ENCODE results near the gene ATP8B1.
"Not testable (repeated sequence)": the region's sequence is repeated elsewhere in the genome, so short reads cannot be mapped to it uniquely, and the experiment has no call there.

Gene ATP8B1

GRCh38 chr18:57655740-57656139, 147.4 kb downstream of the ATP8B1 start:
- DNase-seq: no peak

GRCh38 chr18:57651914-57652313, 151.2 kb downstream of the ATP8B1 start:
- no peak for DNase-seq

- DNase-seq: no peak
These were observed 153.3 kb downstream of the ATP8B1 start for GRCh38 chr18:57649556-57650500.

- no peak for DNase-seq
These were observed 154.7 kb downstream of the ATP8B1 start for GRCh38 chr18:57648414-57648813.

- DNase-seq: peak; percentile 62
These were observed 158.6 kb downstream of the ATP8B1 start for GRCh38 chr18:57644540-57644939.

- not testable (repeated sequence) for DNase-seq
These were observed 159.4 kb downstream of the ATP8B1 start for GRCh38 chr18:57643726-57644125.

GRCh38 chr18:57642462-57642861, 160.7 kb downstream of the ATP8B1 start:
- DNase-seq: not testable (repeated sequence)

- no peak for DNase-seq
These were observed 162.4 kb downstream of the ATP8B1 start for GRCh38 chr18:57640749-57641148.

GRCh38 chr18:57640236-57640635, 162.9 kb downstream of the ATP8B1 start:
- no peak for DNase-seq

GRCh38 chr18:57635003-57635822, 167.9 kb downstream of the ATP8B1 start:
- no peak for DNase-seq

- no peak for DNase-seq
These were observed 171.4 kb downstream of the ATP8B1 start for GRCh38 chr18:57631697-57632096.

- DNase-seq: peak; percentile 47
These were observed 172.1 kb downstream of the ATP8B1 start for GRCh38 chr18:57630754-57631595.

GRCh38 chr18:57630002-57630753, 172.9 kb downstream of the ATP8B1 start:
- DNase-seq: peak; percentile 100

GRCh38 chr18:57629422-57629821, 173.7 kb downstream of the ATP8B1 start:
- DNase-seq: peak; percentile 45

GRCh38 chr18:57627488-57627887, 175.6 kb downstream of the ATP8B1 start:
- DNase-seq: peak; percentile 45

- no peak for DNase-seq
These were observed 178.1 kb downstream of the ATP8B1 start for GRCh38 chr18:57624988-57625387.

GRCh38 chr18:57621246-57621604, 181.9 kb downstream of the ATP8B1 start:
- DNase-seq: peak; percentile 74

- no peak for DNase-seq
These were observed 183.2 kb downstream of the ATP8B1 start for GRCh38 chr18:57619876-57620275.

- no peak for DNase-seq
These were observed 184.2 kb downstream of the ATP8B1 start for GRCh38 chr18:57618910-57619309.

GRCh38 chr18:57603871-57604270, 199.2 kb downstream of the ATP8B1 start:
- no peak for DNase-seq

Data from NCI-H69 (cell line).